ENCODE results near the gene NRG4.
"Not testable (repeated sequence)": the region's sequence is repeated elsewhere in the genome, so short reads cannot be mapped to it uniquely, and the experiment has no call there.

Gene NRG4, protein sequence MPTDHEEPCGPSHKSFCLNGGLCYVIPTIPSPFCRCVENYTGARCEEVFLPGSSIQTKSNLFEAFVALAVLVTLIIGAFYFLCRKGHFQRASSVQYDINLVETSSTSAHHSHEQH

GRCh38 chr15:76011627-76012551 lies at the start of gene NRG4:
Gene NRG4 (minus strand): TSS chr15:76012424. CDS start chr15:76011230, 1,194 bp downstream.
- DNase-seq (ENCODE audit: low read depth in 3 of 3, low spot score in 1 of 3): no peak

DNA sequence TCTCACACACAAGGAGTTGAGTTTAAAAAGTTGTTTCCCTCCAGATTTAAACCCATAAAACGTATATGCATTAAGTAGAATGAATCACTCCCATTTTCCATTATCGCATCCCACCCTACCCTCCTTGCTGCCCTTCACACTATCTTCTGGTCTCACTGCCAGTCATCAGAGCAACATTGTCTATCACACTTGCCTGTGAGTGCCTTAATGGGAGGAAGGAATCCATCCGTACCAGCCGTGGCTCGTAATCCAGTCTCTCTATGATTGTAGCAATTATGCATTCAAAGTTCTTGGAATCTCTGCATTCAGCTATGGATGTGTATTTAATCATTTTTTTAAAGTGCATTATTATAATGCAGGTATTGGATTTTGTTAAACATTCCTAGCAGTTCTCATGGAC lies 49.5 kb upstream of the NRG4 start:
- no peak for DNase-seq (ENCODE audit: low read depth in 3 of 3, low spot score in 1 of 3)

- DNase-seq (ENCODE audit: low read depth in 3 of 3, low spot score in 1 of 3): no peak
These were observed 48.1 kb upstream of the NRG4 start for GRCh38 chr15:76060118-76060989.

DNA sequence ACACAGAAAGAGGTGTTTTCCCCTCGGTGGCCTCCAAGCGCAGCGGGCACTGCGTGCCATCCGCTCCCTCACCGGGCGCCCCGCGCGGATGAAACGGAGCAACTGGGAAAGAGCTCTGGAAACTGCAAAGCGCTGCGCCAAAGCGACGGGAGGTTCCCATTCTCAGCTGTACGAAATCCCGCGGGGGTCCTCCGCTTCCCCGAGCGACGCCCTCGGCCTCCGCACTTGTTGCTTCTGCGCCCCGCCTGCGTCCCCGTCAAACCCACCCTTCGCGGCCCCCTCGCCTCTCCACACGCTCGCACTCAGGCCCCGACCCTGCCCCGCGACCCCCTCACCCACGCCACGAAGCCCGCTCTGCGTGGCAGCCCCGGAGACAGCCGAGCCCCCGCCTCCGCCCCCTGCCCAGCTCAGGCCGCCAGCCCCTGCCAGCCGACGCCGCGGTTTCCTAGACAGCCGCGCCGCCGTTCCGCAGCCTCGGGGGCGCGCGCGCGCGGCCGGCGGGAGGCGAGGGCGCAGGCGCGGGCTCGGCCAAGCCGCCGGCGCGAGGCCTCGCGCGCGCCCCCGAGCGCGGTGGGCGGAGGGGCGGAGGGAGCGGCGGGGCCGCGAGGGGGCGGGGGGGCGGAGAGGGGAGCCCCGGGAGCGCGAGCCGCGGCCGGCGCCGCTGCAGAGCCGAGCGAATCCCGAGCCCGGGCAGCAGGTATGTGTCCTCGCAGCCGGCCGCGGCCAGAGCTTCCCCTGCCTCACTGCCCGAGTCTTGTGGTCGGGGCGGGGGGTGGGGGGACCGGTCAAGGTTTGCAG lies 47.3 kb upstream of the NRG4 start, which contains the start of gene TMEM266:
TSS of gene TMEM266 (plus strand) at position 666 of the 798 bp plus-strand sequence. CDS start 74,279 bp downstream, outside the sequence.
- DNase-seq (ENCODE audit: low read depth in 3 of 3, low spot score in 1 of 3): no peak

DNA sequence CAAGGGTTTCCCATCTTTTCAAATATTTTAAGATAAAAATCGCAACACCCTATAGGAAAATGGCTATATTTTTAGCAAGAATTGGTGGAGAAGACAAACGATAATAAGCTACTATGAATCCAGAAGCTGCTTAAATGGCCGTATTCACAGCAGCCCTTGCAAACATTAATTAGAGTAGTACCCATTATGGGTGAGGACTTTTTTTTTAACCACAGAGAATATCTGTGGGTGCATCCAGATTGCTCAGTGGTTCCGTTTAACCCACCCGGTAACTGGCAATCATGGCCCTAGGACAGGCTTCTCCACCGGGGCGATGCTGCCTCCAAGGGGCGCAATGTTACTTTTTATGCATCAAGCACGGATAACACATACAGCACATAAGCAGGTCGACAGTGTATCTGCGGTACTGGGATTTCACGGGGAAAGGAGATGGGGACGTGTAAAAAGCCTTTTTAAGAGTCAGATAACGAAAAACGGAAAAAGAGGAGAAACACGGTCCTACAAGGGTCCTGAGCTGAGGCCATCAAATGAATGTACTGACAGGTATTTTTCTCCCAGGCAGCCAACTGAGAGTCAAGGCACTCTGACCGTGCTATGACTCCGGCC lies 46.6 kb upstream of the NRG4 start:
- no peak for DNase-seq (ENCODE audit: low read depth in 3 of 3, low spot score in 1 of 3)

GRCh38 chr15:76057332-76058000 lies 45.2 kb upstream of the NRG4 start:
- no peak for DNase-seq (ENCODE audit: low read depth in 3 of 3, low spot score in 1 of 3)

DNA sequence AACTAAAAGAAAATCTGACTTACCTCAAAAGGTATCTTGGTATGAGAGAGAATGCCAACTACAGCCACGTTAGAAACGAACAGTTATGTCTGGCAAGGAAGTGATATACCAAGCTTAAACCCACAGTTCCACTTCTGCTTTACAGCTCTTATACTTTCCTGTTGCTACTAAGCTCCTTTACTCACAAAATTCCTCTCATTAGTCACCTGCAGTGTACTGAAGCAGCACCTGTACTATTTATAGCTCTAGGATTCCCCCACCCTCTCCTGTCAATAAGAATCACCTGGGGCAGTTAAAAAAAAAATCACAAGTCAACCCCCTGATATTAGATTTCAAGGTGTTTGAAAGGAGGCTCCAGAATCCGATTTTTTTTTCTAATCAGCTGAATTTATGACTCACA lies 44.7 kb upstream of the NRG4 start:
- no peak for DNase-seq (ENCODE audit: low read depth in 3 of 3, low spot score in 1 of 3)

- DNase-seq (ENCODE audit: low read depth in 3 of 3, low spot score in 1 of 3): not testable (repeated sequence)
These were observed 42.0 kb upstream of the NRG4 start for GRCh38 chr15:76054201-76054600.

DNA sequence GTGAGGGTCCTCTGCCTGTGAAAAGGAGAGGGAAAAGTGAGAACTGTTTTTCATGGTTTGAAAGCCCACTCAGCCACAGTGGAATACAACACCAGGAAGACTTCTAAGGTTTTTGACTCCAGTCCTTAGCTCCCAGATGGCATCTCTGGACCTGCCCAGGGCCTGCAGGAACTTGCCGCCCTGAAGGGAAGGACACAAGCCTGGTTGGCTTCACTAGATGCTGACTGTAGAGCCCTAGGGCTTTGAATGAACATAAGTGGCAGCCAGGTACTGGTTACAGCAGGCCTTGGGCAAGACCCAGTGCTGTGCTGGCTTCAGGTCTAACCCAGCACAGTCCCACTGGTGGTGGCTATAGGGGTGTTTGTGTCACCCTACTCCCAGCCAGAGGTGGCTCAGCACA lies 26.3 kb upstream of the NRG4 start:
- DNase-seq (ENCODE audit: low read depth in 3 of 3, low spot score in 1 of 3): no peak

GRCh38 chr15:76035593-76035992 lies 23.4 kb upstream of the NRG4 start:
- DNase-seq (ENCODE audit: low read depth in 3 of 3, low spot score in 1 of 3): no peak

- DNase-seq (ENCODE audit: low read depth in 3 of 3, low spot score in 1 of 3): no peak
These were observed 21.9 kb upstream of the NRG4 start for GRCh38 chr15:76034111-76034510.

DNA sequence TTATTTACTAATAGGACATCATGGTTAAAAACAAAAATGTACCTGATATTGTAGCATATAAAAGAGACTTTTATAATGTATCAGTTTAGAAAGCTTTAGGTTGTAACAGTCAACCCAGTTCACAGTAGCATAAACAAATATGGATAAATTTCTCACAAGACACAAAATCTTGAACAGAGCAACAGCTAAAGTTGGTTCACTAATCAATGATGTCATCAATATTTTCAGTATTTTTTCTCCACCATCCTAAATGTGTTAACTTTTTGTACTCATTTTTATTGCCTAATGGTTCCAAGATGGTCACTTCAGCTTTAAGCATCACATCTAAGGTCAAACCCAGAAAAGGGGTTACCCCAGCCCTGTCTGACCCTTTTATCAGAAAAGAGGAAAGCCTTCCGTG lies 21.2 kb upstream of the NRG4 start:
- DNase-seq (ENCODE audit: low read depth in 3 of 3, low spot score in 1 of 3): no peak

- DNase-seq (ENCODE audit: low read depth in 3 of 3, low spot score in 1 of 3): no peak
These were observed 19.8 kb upstream of the NRG4 start for GRCh38 chr15:76032046-76032445.

DNA sequence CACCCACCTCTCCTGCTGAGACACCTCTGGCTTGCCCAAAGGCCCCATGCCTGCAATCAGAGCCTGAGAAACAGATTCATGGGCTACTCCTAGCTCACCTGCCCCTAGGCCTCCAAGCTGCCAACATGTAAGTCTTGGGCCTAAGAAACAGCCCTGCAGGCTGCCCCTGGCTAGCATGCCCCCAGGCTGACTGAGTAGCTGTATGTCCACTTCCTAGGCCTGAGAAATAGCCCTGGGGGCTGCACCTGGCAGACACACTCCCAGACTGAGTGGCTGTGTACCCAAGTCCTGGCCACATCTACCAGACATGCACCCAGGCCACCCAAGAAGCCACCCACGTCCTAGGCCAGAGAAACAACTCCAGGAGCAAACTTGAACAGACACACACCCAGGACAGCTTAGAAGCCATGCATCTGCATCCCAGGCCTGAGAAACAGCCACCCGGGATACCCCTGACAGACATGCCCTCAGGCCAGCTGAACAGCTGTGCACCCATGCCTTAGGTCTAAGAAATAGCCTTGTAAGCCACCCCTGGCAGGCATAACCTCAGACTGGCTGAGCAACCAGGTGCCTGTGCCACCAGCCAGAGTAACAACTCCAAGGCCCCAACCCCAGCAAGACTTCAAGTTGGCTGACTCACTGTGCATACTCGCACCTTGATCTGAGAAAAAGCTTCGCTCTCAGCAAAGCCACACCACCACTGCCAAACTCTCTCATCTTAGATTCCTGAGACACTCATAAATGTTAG lies 12.0 kb upstream of the NRG4 start:
- no peak for DNase-seq (ENCODE audit: low read depth in 3 of 3, low spot score in 1 of 3)

DNA sequence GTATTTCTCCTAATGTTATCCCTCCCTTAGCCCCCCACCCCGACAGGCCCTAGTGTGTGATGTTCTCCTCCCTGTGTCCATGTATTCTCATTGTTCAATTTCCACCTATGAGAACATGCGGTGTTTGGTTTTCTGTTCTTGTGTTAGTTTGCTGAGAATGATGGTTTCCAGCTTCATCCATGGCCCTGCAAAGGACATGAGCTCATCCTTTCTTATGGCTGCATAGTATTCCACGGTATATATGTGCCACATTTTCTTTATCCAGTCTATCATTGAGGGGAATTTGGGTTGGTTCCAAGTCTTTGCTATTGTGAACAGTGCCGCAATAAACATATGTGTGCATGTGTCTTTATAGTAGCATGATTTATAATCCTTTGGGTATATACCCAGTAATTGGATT lies 1.2 kb upstream of the NRG4 start:
- DNase-seq (ENCODE audit: low read depth in 3 of 3, low spot score in 1 of 3): not testable (repeated sequence)

DNA sequence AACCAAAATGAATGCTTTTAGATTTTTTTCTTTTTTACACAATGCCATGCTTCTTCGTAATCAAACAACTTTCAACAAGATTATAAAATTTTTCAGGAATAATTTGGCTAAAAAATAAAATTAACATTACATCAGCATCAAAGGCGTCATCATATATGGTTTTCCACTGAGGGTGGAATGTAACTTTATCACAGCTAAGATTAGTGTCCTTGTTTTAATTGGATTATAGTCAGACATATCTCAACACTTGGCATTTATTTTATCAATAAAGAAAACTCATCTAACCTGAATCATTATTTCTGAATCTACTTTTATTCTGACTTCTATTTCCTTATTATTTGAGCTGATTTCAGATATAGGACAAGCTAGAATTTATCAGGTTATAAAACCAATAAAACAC lies 1.6 kb downstream of the NRG4 start:
- DNase-seq (ENCODE audit: low read depth in 3 of 3, low spot score in 1 of 3): no peak

- DNase-seq (ENCODE audit: low read depth in 3 of 3, low spot score in 1 of 3): no peak
These were observed 6.0 kb downstream of the NRG4 start for GRCh38 chr15:76006136-76006778.

- DNase-seq (ENCODE audit: low read depth in 3 of 3, low spot score in 1 of 3): no peak
These were observed 8.9 kb downstream of the NRG4 start for GRCh38 chr15:76003364-76003763.

- DNase-seq (ENCODE audit: low read depth in 3 of 3, low spot score in 1 of 3): no peak
These were observed 16.6 kb downstream of the NRG4 start for GRCh38 chr15:75995611-75996010.

Data from stimulated activated CD4-positive, alpha-beta T cell treated with anti-CD3 and anti-CD28 coated beads, TNF-alpha, amount 100 ng/mL, for 1 hour (primary cell).